ENCODE results near the gene NIP7. TPM values are rescaled to one million over a fixed set of nuclear protein-coding genes. Genes with fewer than 3 reads are reported as not detected.

NIP7 gene
- total and polyA plus RNA-seq, 4 donors: 14.5 to 23.2 (median 17.0) TPM

DNA sequence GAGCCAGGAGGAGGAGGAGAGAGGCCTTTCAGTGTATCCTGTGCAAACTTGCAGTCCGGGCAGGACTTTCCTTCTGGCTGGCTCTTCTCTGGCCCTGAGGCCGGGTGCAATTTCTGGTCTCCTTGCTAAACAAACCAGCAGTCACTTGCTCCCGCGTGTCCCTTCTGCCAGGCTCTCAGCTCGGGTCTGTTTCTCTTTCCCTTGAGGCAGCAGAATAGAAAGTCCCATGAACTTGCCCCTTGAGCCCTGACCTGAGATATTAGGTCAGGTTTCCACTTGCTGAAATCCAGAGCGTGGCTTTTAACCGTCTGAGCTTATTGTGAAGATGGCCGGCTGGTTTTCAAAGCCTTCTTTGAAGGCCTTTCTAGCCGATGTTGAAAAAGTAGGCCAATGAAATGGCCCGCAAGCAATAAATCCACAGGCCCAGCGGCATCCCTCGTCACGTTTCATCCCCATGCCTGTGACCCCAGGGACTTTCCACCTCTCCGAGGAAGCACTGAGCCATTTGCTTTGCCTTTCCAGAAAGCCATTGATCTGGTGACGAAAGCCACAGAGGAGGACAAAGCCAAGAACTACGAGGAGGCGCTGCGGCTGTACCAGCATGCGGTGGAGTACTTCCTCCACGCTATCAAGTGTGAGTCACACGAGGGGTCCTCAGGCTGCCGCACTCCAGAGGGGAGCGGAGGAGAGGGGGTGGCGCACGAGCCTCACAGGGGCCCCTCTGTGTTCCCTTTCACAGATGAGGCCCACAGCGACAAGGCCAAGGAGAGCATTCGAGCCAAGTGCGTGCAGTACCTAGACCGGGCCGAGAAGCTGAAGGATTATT, 23.9 kb upstream of the NIP7 start:
- 89 to 93% methylated on average over 30 of the region's 30 CpGs for WGBS, 2 donors
- no peak for DNase-seq
- no peak for ATAC-seq (ENCODE audit: insufficient read depth, low FRiP score)
- Histone ChIP-seq H3K9me3 (ENCODE audit: control insufficient read depth in 4 of 4, insufficient read depth in 3 of 4, low read length in 3 of 4) (no peaks in the 10 kb centered on the region), H3K36me3 (ENCODE audit: control insufficient read depth in 4 of 4, insufficient read depth in 4 of 4, low read length in 4 of 4) (peaks cover 7 to 55% (median 40%) of the 10 kb centered on the region in 4 donors), H3K4me1 (ENCODE audit: control insufficient read depth in 5 of 5, insufficient read depth in 5 of 5, low read length in 5 of 5) (peaks cover 0 to 5% (median 4%) of the 10 kb centered on the region in 5 donors), H3K27me3 (ENCODE audit: control insufficient read depth in 3 of 3, insufficient read depth in 3 of 3, low read length in 2 of 3) (no peaks in the 10 kb centered on the region), H3K27ac (ENCODE audit: low read depth in 1 of 2, low read length in 1 of 2) (no peak overlapping the region), H3K4me3 (no peak overlapping the region), H3K9ac (ENCODE audit: insufficient read depth in 1 of 2, low read length in 2 of 2) (no peak overlapping the region)
- TF ChIP-seq, protein P1, sequence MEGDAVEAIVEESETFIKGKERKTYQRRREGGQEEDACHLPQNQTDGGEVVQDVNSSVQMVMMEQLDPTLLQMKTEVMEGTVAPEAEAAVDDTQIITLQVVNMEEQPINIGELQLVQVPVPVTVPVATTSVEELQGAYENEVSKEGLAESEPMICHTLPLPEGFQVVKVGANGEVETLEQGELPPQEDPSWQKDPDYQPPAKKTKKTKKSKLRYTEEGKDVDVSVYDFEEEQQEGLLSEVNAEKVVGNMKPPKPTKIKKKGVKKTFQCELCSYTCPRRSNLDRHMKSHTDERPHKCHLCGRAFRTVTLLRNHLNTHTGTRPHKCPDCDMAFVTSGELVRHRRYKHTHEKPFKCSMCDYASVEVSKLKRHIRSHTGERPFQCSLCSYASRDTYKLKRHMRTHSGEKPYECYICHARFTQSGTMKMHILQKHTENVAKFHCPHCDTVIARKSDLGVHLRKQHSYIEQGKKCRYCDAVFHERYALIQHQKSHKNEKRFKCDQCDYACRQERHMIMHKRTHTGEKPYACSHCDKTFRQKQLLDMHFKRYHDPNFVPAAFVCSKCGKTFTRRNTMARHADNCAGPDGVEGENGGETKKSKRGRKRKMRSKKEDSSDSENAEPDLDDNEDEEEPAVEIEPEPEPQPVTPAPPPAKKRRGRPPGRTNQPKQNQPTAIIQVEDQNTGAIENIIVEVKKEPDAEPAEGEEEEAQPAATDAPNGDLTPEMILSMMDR (IDR thresholded peaks at IDR 0.05; ENCODE audit: control extremely low read depth, extremely low read depth): no peak

DNA sequence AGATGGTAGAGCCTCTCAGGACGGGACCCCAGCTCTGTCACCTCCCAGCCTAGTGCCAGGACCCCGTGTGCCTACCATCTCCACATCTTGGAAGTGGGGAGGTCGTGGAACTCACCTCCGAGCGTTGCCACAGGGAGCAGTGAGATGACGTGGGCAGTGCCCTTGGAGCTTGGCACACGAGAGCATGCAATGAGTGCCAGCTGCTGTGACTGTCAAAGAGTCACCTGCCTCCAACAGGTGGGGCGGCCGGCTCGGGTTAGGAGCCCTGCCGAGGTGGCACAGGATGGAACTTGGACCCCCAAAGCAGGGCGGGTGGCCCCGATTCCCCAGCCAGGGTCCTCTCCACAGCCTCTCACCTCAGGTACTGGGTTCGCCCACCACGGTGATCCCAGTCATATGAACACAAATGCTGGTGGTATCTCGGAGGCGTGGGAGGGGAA, 23.0 kb upstream of the NIP7 start:
- Histone ChIP-seq H3K27ac (ENCODE audit: low read depth in 1 of 2, low read length in 1 of 2) (no peak overlapping the region), H3K36me3 (ENCODE audit: control insufficient read depth in 4 of 4, insufficient read depth in 4 of 4, low read length in 4 of 4) (peaks cover 9 to 63% (median 44%) of the 10 kb centered on the region in 4 donors), H3K4me3 (no peak overlapping the region), H3K27me3 (ENCODE audit: control insufficient read depth in 3 of 3, insufficient read depth in 3 of 3, low read length in 2 of 3) (no peaks in the 10 kb centered on the region), H3K4me1 (ENCODE audit: control insufficient read depth in 5 of 5, insufficient read depth in 5 of 5, low read length in 5 of 5) (peaks cover 0 to 5% (median 4%) of the 10 kb centered on the region in 5 donors), H3K9ac (ENCODE audit: insufficient read depth in 1 of 2, low read length in 2 of 2) (no peak overlapping the region), H3K9me3 (ENCODE audit: control insufficient read depth in 4 of 4, insufficient read depth in 3 of 4, low read length in 3 of 4) (no peaks in the 10 kb centered on the region)
- TF ChIP-seq, protein P1 (IDR thresholded peaks at IDR 0.05; ENCODE audit: control extremely low read depth, extremely low read depth): no peak
- DNase-seq: no peak
- 95 to 97% methylated on average over 17 of the region's 17 CpGs for WGBS, 2 donors
- ATAC-seq (ENCODE audit: insufficient read depth, low FRiP score): no peak

- WGBS, 2 donors: 93 to 96% methylated on average over 30 of the region's 30 CpGs
- Histone ChIP-seq H3K36me3 (ENCODE audit: control insufficient read depth in 4 of 4, insufficient read depth in 4 of 4, low read length in 4 of 4) (peaks cover 19 to 76% (median 51%) of the 10 kb centered on the region in 4 donors), H3K9me3 (ENCODE audit: control insufficient read depth in 4 of 4, insufficient read depth in 3 of 4, low read length in 3 of 4) (no peaks in the 10 kb centered on the region), H3K27me3 (ENCODE audit: control insufficient read depth in 3 of 3, insufficient read depth in 3 of 3, low read length in 2 of 3) (no peaks in the 10 kb centered on the region), H3K4me3 (no peak overlapping the region), H3K9ac (ENCODE audit: insufficient read depth in 1 of 2, low read length in 2 of 2) (no peak overlapping the region), H3K4me1 (ENCODE audit: control insufficient read depth in 5 of 5, insufficient read depth in 5 of 5, low read length in 5 of 5) (peaks cover 0 to 1% (median 0%) of the 10 kb centered on the region in 5 donors), H3K27ac (ENCODE audit: low read depth in 1 of 2, low read length in 1 of 2) (no peak overlapping the region)
- ATAC-seq (ENCODE audit: insufficient read depth, low FRiP score): no peak
- TF ChIP-seq, protein P1 (IDR thresholded peaks at IDR 0.05; ENCODE audit: control extremely low read depth, extremely low read depth): no peak
- no peak for DNase-seq
Measured at GRCh38 chr16:69318177-69318910, 21.2 kb upstream of the NIP7 start.
